ENCODE data around the gene RAB28.

The RAB28 gene

GRCh38 chr4:13384055-13384454, 100.1 kb downstream of the RAB28 start:
- H3K4me3 ChIP-seq (ENCODE audit: low read depth, low read length): no peak overlapping the region
- DNase-seq (ENCODE audit: low read depth): no peak
- no peak for TF ChIP-seq CTCF (IDR thresholded peaks at IDR 0.05; ENCODE audit: insufficient read depth, low read depth, low read length, missing control alignments)

GRCh38 chr4:13378973-13379759, 105.0 kb downstream of the RAB28 start:
- DNase-seq (ENCODE audit: low read depth): peak; percentile 24

GRCh38 chr4:13371048-13371447, 113.1 kb downstream of the RAB28 start:
- no peak for DNase-seq (ENCODE audit: low read depth)
- H3K4me3 ChIP-seq (ENCODE audit: low read depth, low read length): no peak overlapping the region
- no peak for TF ChIP-seq CTCF (IDR thresholded peaks at IDR 0.05; ENCODE audit: insufficient read depth, low read depth, low read length, missing control alignments)

More at GRCh38 chr4:13378973-13379759, 105.0 kb downstream of the RAB28 start:
- H3K4me3 ChIP-seq (ENCODE audit: low read depth, low read length): no peak overlapping the region
- no peak for TF ChIP-seq CTCF (IDR thresholded peaks at IDR 0.05; ENCODE audit: insufficient read depth, low read depth, low read length, missing control alignments)

GRCh38 chr4:13368217-13368616, 115.9 kb downstream of the RAB28 start:
- no peak for DNase-seq (ENCODE audit: low read depth)
- no peak overlapping the region for H3K4me3 ChIP-seq (ENCODE audit: low read depth, low read length)
- no peak for TF ChIP-seq CTCF (IDR thresholded peaks at IDR 0.05; ENCODE audit: insufficient read depth, low read depth, low read length, missing control alignments)

- DNase-seq (ENCODE audit: low read depth): no peak
- H3K4me3 ChIP-seq (ENCODE audit: low read depth, low read length): no peak overlapping the region
- no peak for TF ChIP-seq CTCF (IDR thresholded peaks at IDR 0.05; ENCODE audit: insufficient read depth, low read depth, low read length, missing control alignments)
These were observed 116.4 kb downstream of the RAB28 start for GRCh38 chr4:13367691-13368090.

DNA sequence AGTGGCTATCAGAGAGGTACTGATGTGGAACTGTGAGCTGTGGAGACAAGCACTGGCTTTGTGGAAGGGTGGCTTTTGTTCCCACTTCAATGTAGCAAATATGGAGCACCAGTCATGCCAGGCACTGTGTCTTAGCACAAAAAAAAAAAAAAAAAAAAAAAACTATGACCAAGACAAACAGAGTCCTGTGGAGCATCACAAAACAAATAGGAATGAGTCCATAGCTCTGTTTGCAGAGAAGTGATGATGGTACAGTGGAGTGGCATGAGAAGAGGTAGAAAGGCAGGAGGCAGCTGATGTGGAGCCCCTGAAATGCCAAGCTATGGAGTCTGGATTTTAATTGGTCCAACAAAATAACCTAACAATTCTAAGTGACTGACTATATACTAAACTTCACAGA, 116.9 kb downstream of the RAB28 start:
- DNase-seq (ENCODE audit: low read depth): no peak
- H3K4me3 ChIP-seq (ENCODE audit: low read depth, low read length): no peak overlapping the region
- TF ChIP-seq CTCF (IDR thresholded peaks at IDR 0.05; ENCODE audit: insufficient read depth, low read depth, low read length, missing control alignments): no peak

GRCh38 chr4:13365195-13365594, 118.9 kb downstream of the RAB28 start:
- DNase-seq (ENCODE audit: low read depth): no peak
- H3K4me3 ChIP-seq (ENCODE audit: low read depth, low read length): no peak overlapping the region
- no peak for TF ChIP-seq CTCF (IDR thresholded peaks at IDR 0.05; ENCODE audit: insufficient read depth, low read depth, low read length, missing control alignments)
